ENCODE results near the gene TCF25.

- TF ChIP-seq CTCF (conservative IDR thresholded peaks at IDR 0.05; ENCODE audit: low read depth, low read length) (no peak), EZH2 (IDR thresholded peaks at IDR 0.05; ENCODE audit: low read length, unreplicated experiment) (no peak), EZH2phosphoT487 (IDR thresholded peaks at IDR 0.05; ENCODE audit: borderline replicate concordance, low read length) (no peak)
These were observed 46.4 kb downstream of the TCF25 start for GRCh38 chr16:89919535-89920406.

All from PC-3 (cell line).